EH (cell line): ENCODE results near the gene NOXO1.
A peak's percentile ranks its signal among the peaks of the same experiment; 100 is the strongest.
"Not testable (repeated sequence)": the region's sequence is repeated elsewhere in the genome, so short reads cannot be mapped to it uniquely, and the experiment has no call there.

Experiments used
- DNase-seq: peaks from one replicate; pipeline ENCODE4 v3.0.0-alpha.2; 2015; ENCODE audit warnings: low read depth

The NOXO1 gene

DNA sequence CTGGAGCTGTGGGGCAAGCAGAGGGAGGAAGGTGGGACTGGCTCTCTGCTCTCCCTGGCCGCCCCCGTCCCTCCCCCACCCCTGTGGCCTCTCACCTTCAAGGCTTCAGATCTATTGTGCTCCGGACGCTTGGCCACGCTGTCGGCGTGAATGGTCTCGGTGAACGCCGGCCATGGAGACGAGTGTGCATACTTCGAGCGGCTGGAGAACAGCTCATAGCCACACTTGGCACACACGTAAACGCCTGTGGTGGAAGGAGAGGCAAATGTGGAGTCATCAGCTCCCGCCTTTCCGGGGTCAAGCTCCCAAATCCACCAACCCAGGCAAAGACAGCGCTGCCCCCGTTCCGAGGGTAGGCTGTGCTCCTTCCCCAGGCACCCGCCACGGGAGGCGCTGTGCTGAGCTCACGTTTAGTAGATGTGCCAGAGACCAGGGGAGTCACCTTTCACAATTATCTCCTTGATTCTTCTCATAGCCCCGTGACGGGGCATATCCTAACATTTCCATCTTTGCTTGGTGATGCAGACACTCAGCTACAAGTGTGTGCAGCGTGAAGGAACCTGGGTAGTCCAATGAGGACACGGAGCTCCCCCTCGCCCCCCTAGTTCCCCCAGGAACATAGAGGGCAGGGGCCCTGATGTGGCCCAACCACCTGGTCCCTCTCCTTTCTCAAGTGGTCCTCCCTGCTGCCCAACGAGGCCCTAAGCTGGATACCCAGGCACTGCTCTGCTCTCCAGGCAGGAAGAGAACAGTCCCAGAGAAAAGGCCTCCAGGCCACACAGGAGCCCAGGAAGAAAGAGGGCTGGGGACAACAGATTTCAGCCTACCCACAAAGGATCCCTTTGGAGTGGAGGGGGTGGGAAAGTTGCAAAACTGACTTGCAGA is 39.9 kb downstream of the NOXO1 start:
- no peak for DNase-seq

DNA sequence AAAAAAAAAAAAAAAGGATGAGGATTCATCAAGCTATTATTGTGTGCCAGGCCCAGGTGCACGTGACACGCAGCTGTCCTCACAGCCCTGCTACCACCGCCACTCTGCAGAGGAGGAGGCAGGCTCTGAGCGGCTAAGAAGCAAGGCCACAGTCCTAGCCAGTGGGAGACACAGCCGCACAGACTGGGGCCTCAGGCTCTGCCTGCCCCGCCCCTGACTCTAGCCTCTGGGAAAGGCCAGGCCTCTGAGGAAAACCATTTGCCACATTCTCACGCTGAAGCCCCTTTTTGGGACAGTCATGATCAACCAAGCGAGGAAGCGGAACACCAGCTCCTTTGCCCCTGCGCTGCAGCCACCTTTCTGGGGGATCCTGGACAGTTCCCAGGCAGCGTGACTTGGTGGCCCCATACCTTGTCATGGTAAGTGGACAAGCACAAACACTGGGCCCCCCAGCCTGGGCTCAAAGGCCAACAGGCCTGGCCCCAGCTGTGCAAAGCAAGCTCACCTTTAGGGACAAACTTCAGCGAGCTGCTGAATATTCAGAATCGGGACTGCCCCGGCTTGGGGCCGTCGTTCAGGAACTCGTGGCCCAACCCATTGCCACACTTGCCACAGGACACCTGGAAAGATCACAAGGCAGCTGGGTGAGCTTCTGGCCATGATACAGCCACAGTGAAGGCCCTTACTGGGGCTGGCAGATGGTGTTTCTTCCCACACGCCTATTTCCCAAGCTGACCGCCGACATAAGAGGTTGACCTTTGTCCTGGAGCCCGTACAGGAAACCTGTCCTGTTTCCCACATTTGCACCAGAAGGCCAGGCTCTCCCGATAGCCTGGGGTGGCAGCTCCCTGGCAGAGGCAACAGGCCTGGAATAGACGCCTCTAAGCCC is 40.8 kb downstream of the NOXO1 start:
- DNase-seq: no peak

DNA sequence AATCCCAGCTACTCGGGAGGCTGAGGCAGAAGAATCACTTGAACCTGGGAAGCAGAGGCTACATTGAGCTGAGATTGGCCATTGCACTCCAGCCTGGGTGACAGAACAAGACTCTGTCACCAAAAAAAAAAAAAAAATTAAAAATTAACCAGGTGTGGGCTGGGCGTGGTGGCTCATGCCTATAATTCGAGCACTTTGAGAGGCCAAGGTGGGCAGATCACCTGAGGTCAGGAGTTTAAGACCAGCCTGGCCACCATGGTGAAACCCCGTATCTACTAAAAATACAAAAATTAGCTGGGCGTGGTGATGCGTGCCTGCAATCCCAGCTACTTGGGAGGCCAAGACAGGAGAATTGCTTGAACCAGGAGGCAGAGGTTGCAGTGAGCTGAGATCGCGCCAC is 41.4 kb downstream of the NOXO1 start:
- not testable (repeated sequence) for DNase-seq

DNA sequence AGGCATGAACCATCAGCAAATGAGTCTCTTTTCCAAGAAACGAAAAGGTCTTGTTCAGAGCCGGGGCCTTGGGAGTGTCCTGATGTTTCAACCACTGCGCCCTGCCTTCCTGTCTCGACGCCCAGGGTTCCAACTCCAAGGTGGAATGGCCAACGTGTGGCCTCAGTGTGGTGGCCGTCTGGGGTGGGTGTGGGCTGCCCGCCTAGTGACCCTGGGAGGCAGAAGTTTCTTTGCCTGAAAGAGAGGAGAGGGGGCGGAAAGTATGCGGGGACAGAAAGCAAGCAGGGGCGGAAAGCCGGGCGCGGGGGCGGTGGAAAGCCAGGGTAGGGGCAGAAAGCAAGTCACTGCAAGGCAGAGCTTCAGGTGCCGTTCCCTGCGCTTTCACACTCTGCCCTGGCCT is 42.4 kb downstream of the NOXO1 start:
- DNase-seq: no peak

DNA sequence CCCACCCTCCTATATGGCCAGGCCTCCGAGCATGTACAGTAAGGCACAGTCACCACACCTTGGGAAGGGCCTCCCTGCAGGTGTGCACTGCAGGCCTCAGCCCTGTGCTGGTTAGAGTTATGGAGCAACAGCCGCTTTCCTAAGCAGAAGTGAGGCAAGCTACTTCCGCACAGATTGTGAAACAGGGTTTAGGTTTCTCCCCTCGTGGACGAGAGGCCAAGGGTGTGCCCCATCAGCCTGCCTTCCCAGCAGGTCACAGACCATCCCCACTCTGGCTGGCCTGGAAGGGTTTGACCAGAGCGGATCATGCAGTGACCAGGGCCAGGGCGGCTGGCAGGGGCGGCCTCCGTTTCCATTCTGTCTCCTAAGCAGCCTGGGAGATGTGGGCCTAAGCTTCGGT is 43.0 kb downstream of the NOXO1 start:
- DNase-seq: no peak

DNA sequence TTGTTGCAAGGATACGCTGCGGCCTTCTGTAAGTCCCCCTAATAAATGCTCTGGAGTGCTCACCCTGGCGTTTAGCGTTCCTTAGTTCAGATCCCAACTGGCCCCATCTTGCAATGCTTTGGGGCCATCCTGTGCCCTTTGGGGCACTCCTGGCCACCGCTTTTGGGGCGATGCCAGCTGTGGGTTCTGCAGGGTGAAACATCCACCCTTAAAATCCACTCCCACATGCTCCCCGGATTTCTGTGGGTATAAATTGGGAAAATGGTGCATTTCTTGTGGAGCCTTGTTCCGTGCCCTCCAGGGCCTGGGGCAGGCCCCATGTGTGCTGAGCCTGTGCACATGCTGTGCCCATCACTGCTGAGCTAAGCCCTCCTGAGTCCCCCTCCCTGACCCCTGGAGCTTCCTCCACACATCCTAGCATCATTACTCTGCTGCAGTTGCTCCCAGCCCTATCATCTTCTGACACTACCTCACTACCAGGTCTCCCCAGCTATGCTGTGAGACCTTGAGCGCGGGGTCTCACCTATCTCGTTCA is 44.3 kb downstream of the NOXO1 start:
- DNase-seq: no peak

DNA sequence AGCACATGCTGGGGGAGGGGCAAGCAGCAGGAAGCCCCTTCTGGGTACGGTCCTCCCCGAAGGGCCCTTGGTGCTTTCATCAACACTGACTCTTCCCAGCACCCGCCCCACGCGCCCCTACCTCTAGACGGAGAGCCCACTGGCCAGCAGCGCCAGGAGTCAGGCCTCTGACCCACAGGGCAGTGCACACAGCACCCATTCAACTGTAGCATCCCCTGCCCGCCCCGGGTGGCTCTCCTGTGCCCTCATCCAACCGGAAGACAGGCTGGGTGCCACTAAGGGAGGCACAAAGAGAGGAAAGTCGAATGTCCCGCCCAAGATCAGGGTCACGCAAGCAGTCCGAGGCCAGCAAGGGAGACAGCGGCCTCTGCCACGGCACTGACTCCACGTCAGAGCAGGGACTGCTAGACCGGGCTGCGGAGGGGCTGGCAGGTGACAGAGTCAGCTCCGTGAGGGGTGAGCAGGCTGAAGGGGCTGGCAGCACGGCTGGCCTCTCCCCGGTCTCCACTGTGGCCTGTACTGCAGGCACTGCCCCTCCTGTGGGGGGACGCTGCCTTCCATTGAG is 48.1 kb downstream of the NOXO1 start:
- DNase-seq: no peak

DNA sequence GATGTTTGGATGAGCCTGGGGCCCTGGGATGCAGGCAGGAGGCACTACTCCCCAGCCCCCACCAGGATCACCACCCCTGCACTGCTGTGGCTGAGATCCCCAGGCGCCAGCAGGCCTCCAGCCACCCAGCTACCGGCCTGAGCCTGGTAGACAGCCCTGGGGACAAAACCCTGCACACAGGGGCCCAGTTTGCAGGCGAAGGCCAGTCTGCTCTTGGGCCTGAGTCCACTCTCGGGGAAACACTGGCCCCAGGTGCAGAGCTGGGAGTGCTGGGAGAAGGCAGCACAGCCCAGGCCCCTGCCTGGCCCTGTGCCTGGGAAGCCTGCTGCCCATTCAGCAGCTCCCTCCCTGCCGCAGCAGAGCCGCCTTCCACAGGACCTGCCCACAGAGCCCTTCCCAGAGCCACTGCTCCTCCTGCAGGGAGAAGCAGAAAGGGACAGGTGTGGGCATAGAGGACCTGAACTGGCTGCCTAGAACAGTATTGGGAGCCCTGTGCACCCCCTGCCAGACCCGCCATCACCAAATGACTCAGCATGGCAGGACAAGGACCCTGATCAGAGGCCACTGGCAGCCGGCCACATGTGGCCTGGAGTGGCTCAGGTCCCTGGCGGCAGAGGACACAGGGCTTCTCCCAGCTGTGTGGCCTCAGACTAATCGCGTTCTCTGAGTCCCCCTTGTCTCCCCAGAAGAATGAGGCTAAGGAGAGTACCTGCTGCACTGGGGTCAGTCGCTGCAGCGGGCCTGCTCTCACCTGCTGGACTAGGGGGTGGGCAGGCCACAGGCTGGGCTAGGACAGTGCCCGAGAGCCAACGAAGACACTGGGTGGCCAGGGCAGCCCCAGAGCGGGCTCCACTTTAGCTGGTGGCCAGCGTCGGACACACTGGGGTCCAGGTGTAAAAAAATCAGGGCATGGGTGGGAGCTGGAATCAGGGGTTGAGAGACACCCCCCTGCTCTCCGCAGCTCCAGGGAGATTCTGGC is 48.9 kb downstream of the NOXO1 start:
- peak; percentile 24 for DNase-seq

DNA sequence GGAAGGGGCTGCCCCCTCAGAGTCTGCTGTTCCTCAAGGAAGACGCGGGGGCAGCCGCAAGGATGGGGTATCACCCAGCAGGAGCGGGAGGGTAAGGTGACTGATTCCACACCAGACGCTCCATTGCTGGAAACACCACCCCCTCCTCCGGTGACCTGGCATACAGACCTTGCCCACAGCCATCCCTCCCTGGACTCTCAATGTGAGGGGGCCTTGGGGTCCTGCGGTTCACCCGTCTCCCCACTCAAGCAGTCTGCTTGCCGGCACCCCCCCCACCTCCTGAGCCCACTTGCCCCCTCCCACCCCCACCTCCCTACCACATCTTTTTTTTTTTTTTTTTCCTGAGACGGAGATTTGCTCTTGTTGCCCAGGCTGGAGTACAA is 50.9 kb downstream of the NOXO1 start:
- DNase-seq: no peak

DNA sequence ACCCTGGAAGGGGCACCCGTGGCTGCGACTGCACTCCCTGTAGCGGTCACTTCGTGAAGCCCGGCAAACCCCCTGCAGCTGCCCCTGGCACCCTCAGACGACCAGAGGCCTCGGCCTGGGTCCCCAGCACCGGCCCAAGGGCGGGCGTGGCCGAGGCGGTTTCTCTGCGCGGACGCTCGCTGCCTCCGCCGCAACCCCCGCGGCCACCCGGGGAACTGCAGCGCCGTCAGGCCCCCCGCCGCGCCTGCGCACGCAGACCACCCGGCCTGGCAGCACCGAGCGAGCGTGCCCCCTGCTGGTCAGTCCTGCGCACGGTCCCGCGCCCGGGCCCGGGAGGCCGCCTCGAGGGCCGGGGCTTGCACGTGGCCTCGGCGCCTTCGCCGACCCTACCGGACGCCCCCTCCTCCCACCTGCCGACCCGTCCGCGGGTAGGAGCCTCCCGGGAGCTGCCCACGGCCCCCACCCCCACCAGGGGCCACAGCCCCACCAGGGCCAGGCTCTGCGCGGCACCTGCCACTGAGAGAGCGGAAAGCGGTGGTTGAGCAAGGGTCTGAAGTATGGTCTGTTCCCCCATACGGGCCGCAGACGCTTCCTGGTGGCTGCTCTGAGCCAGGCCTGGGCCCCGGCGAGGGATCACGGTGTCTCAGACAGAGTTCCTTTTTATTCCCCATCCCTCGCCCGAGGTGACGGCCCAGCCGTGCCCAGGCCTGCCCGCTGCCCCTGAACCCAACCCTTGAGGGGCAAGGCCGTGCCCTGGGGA is 51.5 kb downstream of the NOXO1 start:
- DNase-seq: peak; percentile 80

DNA sequence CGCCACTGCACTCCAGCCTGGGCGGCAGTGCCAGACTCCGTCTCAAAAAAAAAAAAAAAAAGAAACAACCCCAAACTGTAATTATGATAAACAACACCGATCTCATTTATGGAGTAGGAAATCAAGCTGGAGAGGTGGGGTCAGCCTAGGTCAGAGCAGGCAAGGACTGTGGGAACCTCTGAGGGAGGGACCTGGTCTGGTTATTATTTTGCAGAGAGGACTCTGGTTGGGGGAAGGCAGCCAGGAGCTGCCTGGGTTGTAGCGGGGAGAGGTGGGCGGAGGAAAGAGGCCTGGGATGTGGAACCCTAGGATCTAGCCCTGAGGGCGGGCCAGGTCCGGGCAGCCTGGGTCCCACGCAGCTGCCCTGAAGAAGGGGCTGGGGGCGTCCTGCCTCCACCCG is 52.2 kb downstream of the NOXO1 start:
- DNase-seq: peak; percentile 46
